Measurements from ENCODE around the gene RPA3.

Gene RPA3

GRCh38 chr7:7718492-7718891 is at the start of gene RPA3:
RPA3 (minus strand) TSS chr7:7718607; CDS start chr7:7640418, 78,189 bp downstream.
- no peak for DNase-seq

GRCh38 chr7:7766671-7767070 is 48.3 kb upstream of the RPA3 start:
- DNase-seq, result no peak

DNA sequence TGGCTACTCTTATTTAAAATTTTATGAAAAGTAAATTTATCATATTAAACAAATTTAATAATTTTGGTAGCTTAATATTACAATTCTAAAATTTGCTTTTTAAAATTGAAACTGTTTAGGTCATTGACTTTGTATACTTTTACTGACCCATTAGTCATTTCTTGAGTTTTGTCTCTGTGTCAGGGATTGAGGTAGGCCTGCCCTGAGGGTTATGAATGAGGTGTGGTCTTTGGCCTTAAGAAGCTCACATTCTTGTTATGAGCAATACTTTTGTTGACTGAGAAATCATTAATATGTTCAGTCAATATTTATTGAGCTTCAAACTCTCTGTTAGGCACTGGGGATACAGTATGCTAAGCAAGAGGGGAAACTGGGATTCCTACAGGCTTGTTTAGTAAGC is 47.0 kb upstream of the RPA3 start:
- DNase-seq, result no peak

DNA sequence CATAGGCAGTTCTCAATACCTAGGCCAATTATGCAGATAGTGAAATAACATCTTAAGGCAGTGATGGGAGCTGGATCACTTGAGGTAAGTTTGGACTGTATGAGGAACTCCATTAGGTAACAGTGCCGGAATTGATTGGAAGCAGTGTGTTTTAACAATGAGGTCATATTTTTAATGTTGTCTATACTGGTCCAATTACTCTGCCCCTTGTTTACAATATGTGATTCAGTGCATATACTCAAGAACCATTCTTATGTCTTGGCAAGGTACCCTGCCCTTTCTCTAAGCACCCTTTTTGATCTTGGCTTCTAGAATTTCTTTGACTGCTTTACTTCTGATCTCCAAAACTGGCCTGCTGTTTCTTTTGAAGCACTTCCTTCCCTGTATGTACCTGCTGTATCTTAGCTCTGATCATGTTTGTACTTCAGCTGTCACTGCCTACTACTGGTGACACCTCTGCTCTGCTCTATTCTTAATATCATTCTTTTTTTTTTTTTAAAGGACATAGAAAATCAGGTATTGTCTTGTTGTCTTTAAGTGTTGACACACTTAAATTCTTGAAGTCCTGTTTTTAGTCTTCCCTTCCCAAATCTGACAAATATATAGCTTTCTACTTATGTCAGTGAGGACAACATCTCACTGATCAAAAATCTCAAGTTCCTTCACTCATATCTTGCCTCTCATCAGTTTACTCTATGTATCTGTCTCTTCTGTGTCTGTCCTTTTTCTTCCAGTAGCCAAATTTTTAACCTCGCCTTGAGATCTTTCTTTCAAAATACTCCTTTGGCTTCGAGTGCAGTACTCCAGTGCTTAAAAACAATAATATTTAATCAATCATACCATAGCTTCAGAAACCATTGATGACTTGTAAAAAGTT is 46.4 kb upstream of the RPA3 start:
- no peak for DNase-seq

- peak; percentile 87 for DNase-seq
These were observed 43.8 kb upstream of the RPA3 start for GRCh38 chr7:7761974-7762779.

DNA sequence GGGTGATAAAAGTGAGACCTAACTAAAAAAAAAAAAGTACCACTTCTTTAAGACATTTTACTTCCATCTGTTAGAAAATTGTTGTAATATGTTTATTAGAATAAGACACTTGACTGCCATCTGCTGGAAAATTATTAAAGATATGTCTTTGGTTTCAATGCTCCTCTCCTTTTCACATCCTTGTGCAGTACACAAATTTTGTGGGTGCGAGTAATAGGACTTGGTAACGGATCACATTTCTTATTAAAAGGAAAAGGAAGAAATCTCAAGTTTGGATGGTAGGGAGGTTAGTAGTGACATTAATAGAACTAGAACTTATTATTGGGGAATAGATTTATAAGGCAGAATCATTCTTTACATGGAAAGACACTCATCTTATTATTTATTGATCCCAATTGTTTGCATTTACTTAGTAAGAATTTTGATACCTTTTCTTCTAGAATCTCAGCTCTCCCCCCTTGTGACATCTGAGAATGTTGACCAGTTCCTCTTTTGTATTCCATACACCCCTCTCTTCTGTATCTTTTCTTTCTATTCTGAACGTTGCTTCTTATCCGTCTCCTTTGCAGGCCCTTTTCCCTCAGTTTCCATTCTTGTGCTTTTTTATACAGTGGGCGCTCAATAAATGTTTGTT is 43.0 kb upstream of the RPA3 start:
- DNase-seq, result peak; percentile 58

- DNase-seq, result no peak
These were observed 39.2 kb upstream of the RPA3 start for GRCh38 chr7:7757576-7757975.

GRCh38 chr7:7756577-7756976 is 38.2 kb upstream of the RPA3 start:
- DNase-seq, result no peak

- DNase-seq, result no peak
These were observed 33.1 kb upstream of the RPA3 start for GRCh38 chr7:7751243-7752092.

GRCh38 chr7:7750571-7751242 is 32.3 kb upstream of the RPA3 start:
- DNase-seq, result no peak

DNA sequence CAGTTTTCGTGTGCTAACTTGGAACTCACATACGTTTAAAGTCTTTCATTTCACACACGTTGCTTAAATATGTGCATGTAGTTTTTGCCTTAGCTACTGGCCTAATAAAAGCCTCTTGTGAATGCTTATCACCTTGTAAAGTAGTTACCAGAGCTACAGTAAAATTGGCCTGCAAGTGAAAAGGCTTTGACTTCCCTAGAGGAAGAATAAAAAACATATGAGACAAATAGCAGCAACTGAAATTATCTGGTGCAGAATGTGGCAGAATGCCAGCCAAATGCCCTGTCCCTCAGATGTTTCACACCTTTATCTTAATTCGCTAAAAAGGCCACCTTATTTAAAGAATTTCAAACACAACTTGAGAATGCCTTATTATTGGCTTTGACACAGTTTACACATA is 28.1 kb upstream of the RPA3 start:
- no peak for DNase-seq

- no peak for DNase-seq
These were observed 27.6 kb upstream of the RPA3 start for GRCh38 chr7:7745966-7746365.

DNA sequence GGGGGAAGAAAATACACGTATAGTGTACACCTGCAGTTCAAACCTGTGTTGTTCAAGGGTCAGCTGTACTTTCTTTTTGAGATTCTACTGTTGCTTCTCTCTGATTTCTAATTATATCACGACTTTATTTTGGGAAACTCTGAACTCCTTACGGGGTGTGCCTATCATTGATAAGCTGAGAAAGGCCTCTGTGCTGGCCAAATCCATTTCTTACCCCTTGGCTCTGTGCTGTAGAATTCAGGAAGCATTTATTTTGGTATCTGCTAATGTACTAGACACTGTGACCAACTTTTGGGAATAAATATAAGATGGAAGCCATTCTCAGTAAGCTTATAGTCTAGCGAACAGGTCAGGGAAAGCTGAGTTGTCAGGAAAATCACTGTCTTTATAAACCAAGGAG is 26.9 kb upstream of the RPA3 start:
- DNase-seq, result no peak

- no peak for DNase-seq
These were observed 23.8 kb upstream of the RPA3 start for GRCh38 chr7:7742223-7742622.

DNA sequence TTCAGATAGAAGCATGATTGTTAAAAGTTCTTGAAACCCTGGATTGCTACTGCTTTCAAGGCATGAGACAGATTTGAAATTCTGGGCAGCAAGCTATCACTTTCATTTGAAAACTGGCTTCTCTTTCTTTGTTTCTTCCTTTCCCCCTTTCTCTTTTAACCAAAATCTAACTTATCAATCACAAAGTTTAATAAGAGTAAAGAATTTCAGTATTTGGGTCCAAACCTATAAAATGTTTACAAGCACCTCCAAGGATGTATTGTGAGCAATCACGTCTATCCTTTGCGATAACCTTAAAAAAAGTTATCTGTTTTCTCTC is 21.6 kb upstream of the RPA3 start:
- no peak for DNase-seq

GRCh38 chr7:7739204-7740036 is 21.0 kb upstream of the RPA3 start:
- DNase-seq, result no peak

DNA sequence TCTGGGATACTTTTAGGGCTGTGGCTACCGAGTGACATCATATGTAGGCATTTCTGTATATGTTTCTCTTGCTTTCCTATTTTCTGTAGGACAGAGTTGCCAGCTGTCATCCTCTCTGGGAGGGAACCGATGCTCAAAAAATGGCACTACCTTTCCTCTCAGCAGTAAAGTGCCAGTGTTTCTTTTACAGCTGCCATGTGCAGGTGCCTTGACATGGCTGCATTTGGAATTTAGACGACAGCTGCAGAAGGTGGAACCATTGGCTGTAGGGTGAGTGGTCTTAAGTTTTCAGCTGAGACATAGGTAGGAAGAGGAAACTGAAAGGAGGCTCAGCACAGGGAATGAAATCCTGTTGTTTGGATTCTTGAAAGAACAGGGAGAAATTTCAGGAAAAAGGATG is 20.2 kb upstream of the RPA3 start:
- DNase-seq, result no peak

- DNase-seq, result no peak
These were observed 19.8 kb upstream of the RPA3 start for GRCh38 chr7:7738177-7738576.

GRCh38 chr7:7737674-7738073 is 19.3 kb upstream of the RPA3 start:
- no peak for DNase-seq

DNA sequence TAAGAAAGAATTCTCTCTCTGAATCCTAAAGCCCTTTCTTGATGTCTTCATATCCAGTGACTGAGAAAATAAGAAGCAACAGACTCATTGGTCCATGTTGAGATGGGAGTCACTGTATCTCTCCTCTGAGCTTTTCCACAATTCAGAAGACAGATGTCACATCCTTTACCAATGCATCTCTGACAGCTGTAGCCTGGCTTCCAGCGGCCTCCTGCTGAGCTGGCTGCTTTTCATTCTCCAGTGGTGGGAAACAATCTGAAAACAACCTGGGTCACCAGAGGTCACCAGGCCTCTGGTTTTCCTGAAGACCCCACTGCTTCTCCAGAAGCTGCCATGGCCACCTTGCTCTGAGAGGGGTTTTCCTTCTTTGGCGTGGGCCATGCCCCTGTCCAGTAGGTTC is 18.3 kb upstream of the RPA3 start:
- DNase-seq, result no peak

GRCh38 chr7:7732621-7733281 is 14.3 kb upstream of the RPA3 start:
- DNase-seq, result peak; percentile 15

Data from fibroblast of skin of right biceps (primary cell).